Skin epidermis (tissue), 12 donors: ENCODE measurements around the gene NEDD8.

ENCODE experiments used
- H3K27ac ChIP-seq, 21 experiments: fragments of 200-600 bp; sonication (generic) in 11 of 21; one replicate each; pipeline ENCODE4 v1.5.0; 2020; ENCODE audit warnings: mild to moderate bottlenecking in 3 of 21, inconsistent platforms in 2 of 21, moderate library complexity in 2 of 21
- H3K4me3 ChIP-seq, 7 experiments: fragments of 200-600 bp; sonication (generic) in 2 of 7; one replicate each; pipeline ENCODE4 v1.5.0; 2020; ENCODE audit warnings: inconsistent platforms in 2 of 7, mild to moderate bottlenecking in 2 of 7, moderate library complexity in 1 of 7

Gene NEDD8

DNA sequence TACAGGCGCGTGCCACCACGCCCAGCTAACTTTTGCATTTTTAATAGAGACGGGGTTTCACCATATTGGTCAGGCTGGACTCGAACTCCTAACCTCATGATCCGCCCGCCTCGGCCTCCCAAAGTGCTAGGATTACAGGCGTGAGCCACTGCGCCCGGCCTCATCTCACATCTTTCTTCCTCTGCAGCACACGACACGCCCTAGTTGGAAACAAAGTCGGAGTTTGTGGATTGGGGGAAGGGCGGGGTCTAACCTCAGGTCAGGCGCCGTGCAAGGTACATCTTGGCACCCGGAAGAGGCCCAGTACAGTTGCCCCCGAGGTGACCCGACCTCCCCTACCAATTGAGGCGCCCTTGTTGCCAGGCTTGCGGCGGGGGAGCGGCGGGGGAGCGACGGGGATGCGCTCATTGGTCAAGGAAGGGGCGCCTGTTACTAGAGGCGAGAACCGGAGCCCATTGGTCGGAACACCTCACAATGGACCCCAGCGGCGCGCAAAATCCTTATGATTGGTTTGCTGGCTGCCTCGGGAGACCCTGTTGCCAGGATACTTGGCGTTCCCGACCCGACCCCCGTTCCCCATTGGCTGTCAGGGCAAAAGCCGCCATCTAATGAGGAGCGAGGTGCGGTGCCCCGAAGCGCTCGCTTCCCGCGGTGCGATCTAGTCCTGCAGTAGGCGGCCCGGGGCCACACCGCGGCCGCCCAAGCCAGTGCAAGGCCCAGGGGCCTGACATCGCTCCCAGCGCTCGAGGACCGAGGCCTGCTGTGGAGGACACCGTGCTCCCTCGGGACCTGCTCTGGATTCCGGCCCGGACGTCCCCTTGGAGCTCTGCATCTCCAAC lies 60.5 kb downstream of the NEDD8 start, which contains the start of gene REC8:
Gene REC8 (plus strand): TSS at position 659 of the 839 bp plus-strand sequence. CDS start 473 bp downstream, outside the sequence.
- Histone ChIP-seq H3K4me3 (peak within 1 kb of the TSS in 4 of 7 experiments; percentile 0 to 15 (median 14)), H3K27ac (peak within 1 kb of the TSS in 2 of 21 experiments; percentile 34 to 36)

DNA sequence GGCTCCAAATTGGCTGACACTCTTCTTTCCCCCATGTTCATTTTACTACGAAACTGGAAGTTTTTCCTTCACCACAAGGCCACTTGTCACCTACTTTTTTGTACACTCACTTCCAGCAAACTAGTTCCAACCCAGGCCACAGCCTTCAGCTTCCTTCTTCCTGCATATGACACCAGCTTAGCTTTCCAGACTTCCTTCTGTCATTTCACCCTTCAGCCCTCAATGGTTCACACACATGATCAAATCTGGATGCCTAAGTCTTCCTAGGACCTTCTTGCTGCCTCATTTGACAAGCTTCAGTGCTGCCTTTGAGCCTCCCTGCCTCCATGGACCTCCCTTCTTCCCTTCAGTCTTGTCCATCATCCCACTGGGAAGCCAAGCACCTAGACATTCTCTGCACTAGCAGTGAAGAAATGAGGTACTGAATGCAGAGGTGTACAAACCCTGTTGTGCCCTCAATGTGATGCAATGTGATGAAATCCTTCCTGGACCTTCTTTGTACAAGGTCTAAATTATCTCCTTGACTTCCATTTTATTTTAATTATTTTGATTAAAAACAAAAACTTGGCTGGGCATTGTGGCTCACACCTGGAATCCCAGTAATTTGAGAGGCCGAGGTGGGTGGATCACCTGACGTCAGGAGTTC lies 64.6 kb downstream of the NEDD8 start:
- Histone ChIP-seq H3K27ac (peak overlapping the region in 1 of 21 experiments; percentile 2), H3K4me3 (no peak overlapping the region)
